Neural cell (in vitro differentiated cells): ENCODE data around the gene ZBTB32. TPM values are rescaled to one million over a fixed set of nuclear protein-coding genes. Genes with fewer than 3 reads are reported as not detected.

ENCODE experiments used
- H2AFZ ChIP-seq: fragments of 200-600, 300-800 bp; sonication (generic), shearing (Covaris generic); 2 replicates; pipeline ENCODE4 v1.6.0; 2014; ENCODE audit warnings: low read depth, mild to moderate bottlenecking, antibody characterized with exemption, low read length, moderate library complexity
- H3F3A ChIP-seq: fragments of 200-600 bp; shearing (Covaris generic); 2 replicates; pipeline ENCODE4 v1.6.1; 2016; ENCODE audit warnings: mild to moderate bottlenecking, moderate library complexity, mixed read lengths, antibody characterized with exemption, low read length; ENCODE audit not compliant: insufficient read depth, poor library complexity, severe bottlenecking
- H3K27ac ChIP-seq: fragments of 200-600, 300-800 bp; sonication (generic), shearing (Covaris generic); 2 replicates; pipeline ENCODE4 v1.5.1; 2014; ENCODE audit warnings: mild to moderate bottlenecking, low read length, moderate library complexity
- H3K27me3 ChIP-seq: fragments of 300-800, 200-600 bp; sonication (generic), shearing (Covaris generic); 2 replicates; pipeline ENCODE4 v1.6.0; 2014; ENCODE audit warnings: mild to moderate bottlenecking, low read depth, low read length, moderate library complexity; ENCODE audit not compliant: insufficient read depth
- H3K36me3 ChIP-seq: fragments of 300-800, 200-600 bp; sonication (generic), shearing (Covaris generic); 2 replicates; pipeline ENCODE4 v1.5.1; 2014; ENCODE audit warnings: mild to moderate bottlenecking, antibody characterized with exemption, low read length, moderate library complexity; ENCODE audit not compliant: insufficient read depth
- H3K4me2 ChIP-seq: fragments of 300-800, 200-600 bp; sonication (generic), shearing (Covaris generic); 2 replicates; pipeline ENCODE4 v1.6.0; 2014; ENCODE audit warnings: mild to moderate bottlenecking, low read length
- H3K4me3 ChIP-seq: fragments of 300-800, 200-600 bp; sonication (generic), shearing (Covaris generic); 2 replicates; pipeline ENCODE4 v1.5.1; 2014; ENCODE audit warnings: mild to moderate bottlenecking, low read length, moderate library complexity
- H3K79me2 ChIP-seq: fragments of 200-600 bp; shearing (Covaris generic); replicated peaks from 2 replicates; pipeline ENCODE4 v1.6.0; 2014; ENCODE audit warnings: mild to moderate bottlenecking, low read length, moderate library complexity; ENCODE audit not compliant: insufficient read depth
- H3K9ac ChIP-seq: fragments of 300-800, 200-600 bp; sonication (generic), shearing (Covaris generic); 2 replicates; pipeline ENCODE4 v1.6.1; 2016; ENCODE audit warnings: mild to moderate bottlenecking, low read length, mixed read lengths
- H3K9me2 ChIP-seq: fragments of 200-600 bp; shearing (Covaris generic); 2 replicates; pipeline ENCODE4 v1.6.1; 2016; ENCODE audit warnings: mild to moderate bottlenecking, low read length, mixed read lengths; ENCODE audit not compliant: insufficient read depth
- H3K9me3 ChIP-seq: fragments of 200-600, 300-800 bp; sonication (generic), shearing (Covaris generic); 2 replicates; pipeline ENCODE4 v1.6.1; 2016; ENCODE audit warnings: mild to moderate bottlenecking, mixed run types, low read length, moderate library complexity, mixed read lengths
- H4K20me1 ChIP-seq: fragments of 200-600 bp; shearing (Covaris generic); 2 replicates; pipeline ENCODE4 v1.6.1; 2016; ENCODE audit warnings: mild to moderate bottlenecking, mixed run types; ENCODE audit not compliant: insufficient read depth
- EP300 ChIP-seq: fragments of 450-650 bp; conservative IDR thresholded peaks from 2 replicates; pipeline ENCODE4 v1.6.1; 2014; ENCODE audit warnings: antibody characterized with exemption, mild to moderate bottlenecking, moderate library complexity; ENCODE audit not compliant: poor library complexity, severe bottlenecking
- EZH2 ChIP-seq: fragments of 200-600, 300-800 bp; shearing (Covaris generic), sonication (generic); IDR thresholded peaks from 2 replicates; pipeline ENCODE4 v1.6.1; 2014; ENCODE audit warnings: antibody characterized with exemption, low read length, borderline replicate concordance, mild to moderate bottlenecking; ENCODE audit not compliant: insufficient read depth, poor library complexity, severe bottlenecking
- MXI1 ChIP-seq: fragments of 450-650 bp; conservative IDR thresholded peaks from 2 replicates; pipeline ENCODE4 v1.6.1; 2014; ENCODE audit warnings: antibody characterized with exemption, mild to moderate bottlenecking; ENCODE audit not compliant: poor library complexity, severe bottlenecking
- POLR2AphosphoS5 ChIP-seq: IDR thresholded peaks from 2 replicates; pipeline ENCODE4 v1.6.1; 2012
- RAD21 ChIP-seq: fragments of 450-650 bp; conservative IDR thresholded peaks from 2 replicates; pipeline ENCODE4 v1.6.1; 2014; ENCODE audit warnings: antibody characterized with exemption, mild to moderate bottlenecking, moderate library complexity
- SMC3 ChIP-seq: fragments of 450-650 bp; conservative IDR thresholded peaks from 2 replicates; pipeline ENCODE4 v1.6.1; 2014; ENCODE audit warnings: antibody characterized with exemption, mild to moderate bottlenecking, moderate library complexity; ENCODE audit not compliant: poor library complexity
- TAF1 ChIP-seq: IDR thresholded peaks from 2 replicates; pipeline ENCODE4 v1.6.1; 2012; ENCODE audit warnings: low read depth
- polyA plus RNA-seq: library from polyadenylated mRNA; depleted of rRNA; stranded (reverse); fragments of >200 nt; gene quantifications from 2 replicates; pipeline ENCODE4 v1.2.3, GENCODE V29; 2014
- TF ChIP-seq, protein P1 (sequence below): IDR thresholded peaks from 2 replicates; pipeline ENCODE4 v1.6.1; 2012; ENCODE audit warnings: borderline replicate concordance
- TF ChIP-seq, protein P2 (sequence below): fragments of 450-650 bp; IDR thresholded peaks from 2 replicates; pipeline ENCODE4 v1.5.1; 2014; ENCODE audit warnings: antibody characterized with exemption, mild to moderate bottlenecking, moderate library complexity; ENCODE audit not compliant: poor library complexity, severe bottlenecking

Gene ZBTB32
- polyA plus RNA-seq, 1 donor from 2014 or later: not detected

- no peaks in the 10 kb centered on the region for H3K27me3 ChIP-seq
- H3K4me3 ChIP-seq: no peak overlapping the region
- no peaks in the 10 kb centered on the region for H3K9me3 ChIP-seq
- no peak overlapping the region for H2AFZ ChIP-seq
- H3K27ac ChIP-seq: no peak overlapping the region
- H4K20me1 ChIP-seq: no peaks in the 10 kb centered on the region
- TF ChIP-seq, protein P1, sequence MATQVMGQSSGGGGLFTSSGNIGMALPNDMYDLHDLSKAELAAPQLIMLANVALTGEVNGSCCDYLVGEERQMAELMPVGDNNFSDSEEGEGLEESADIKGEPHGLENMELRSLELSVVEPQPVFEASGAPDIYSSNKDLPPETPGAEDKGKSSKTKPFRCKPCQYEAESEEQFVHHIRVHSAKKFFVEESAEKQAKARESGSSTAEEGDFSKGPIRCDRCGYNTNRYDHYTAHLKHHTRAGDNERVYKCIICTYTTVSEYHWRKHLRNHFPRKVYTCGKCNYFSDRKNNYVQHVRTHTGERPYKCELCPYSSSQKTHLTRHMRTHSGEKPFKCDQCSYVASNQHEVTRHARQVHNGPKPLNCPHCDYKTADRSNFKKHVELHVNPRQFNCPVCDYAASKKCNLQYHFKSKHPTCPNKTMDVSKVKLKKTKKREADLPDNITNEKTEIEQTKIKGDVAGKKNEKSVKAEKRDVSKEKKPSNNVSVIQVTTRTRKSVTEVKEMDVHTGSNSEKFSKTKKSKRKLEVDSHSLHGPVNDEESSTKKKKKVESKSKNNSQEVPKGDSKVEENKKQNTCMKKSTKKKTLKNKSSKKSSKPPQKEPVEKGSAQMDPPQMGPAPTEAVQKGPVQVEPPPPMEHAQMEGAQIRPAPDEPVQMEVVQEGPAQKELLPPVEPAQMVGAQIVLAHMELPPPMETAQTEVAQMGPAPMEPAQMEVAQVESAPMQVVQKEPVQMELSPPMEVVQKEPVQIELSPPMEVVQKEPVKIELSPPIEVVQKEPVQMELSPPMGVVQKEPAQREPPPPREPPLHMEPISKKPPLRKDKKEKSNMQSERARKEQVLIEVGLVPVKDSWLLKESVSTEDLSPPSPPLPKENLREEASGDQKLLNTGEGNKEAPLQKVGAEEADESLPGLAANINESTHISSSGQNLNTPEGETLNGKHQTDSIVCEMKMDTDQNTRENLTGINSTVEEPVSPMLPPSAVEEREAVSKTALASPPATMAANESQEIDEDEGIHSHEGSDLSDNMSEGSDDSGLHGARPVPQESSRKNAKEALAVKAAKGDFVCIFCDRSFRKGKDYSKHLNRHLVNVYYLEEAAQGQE: no peak
- TF ChIP-seq POLR2AphosphoS5 (no peak), EZH2 (no peak), MXI1 (no peak), RAD21 (no peak), TAF1 (no peak)
- TF ChIP-seq, protein P2, sequence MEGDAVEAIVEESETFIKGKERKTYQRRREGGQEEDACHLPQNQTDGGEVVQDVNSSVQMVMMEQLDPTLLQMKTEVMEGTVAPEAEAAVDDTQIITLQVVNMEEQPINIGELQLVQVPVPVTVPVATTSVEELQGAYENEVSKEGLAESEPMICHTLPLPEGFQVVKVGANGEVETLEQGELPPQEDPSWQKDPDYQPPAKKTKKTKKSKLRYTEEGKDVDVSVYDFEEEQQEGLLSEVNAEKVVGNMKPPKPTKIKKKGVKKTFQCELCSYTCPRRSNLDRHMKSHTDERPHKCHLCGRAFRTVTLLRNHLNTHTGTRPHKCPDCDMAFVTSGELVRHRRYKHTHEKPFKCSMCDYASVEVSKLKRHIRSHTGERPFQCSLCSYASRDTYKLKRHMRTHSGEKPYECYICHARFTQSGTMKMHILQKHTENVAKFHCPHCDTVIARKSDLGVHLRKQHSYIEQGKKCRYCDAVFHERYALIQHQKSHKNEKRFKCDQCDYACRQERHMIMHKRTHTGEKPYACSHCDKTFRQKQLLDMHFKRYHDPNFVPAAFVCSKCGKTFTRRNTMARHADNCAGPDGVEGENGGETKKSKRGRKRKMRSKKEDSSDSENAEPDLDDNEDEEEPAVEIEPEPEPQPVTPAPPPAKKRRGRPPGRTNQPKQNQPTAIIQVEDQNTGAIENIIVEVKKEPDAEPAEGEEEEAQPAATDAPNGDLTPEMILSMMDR: no peak
- no peaks in the 10 kb centered on the region for H3K79me2 ChIP-seq
- no peak overlapping the region for H3K9ac ChIP-seq
- H3K4me2 ChIP-seq: no peak overlapping the region
- no peaks in the 10 kb centered on the region for H3F3A ChIP-seq
- no peaks in the 10 kb centered on the region for H3K36me3 ChIP-seq
- no peaks in the 10 kb centered on the region for H3K9me2 ChIP-seq
These were observed 7.5 kb upstream of the ZBTB32 start for GRCh38 chr19:35696835-35697234.

DNA sequence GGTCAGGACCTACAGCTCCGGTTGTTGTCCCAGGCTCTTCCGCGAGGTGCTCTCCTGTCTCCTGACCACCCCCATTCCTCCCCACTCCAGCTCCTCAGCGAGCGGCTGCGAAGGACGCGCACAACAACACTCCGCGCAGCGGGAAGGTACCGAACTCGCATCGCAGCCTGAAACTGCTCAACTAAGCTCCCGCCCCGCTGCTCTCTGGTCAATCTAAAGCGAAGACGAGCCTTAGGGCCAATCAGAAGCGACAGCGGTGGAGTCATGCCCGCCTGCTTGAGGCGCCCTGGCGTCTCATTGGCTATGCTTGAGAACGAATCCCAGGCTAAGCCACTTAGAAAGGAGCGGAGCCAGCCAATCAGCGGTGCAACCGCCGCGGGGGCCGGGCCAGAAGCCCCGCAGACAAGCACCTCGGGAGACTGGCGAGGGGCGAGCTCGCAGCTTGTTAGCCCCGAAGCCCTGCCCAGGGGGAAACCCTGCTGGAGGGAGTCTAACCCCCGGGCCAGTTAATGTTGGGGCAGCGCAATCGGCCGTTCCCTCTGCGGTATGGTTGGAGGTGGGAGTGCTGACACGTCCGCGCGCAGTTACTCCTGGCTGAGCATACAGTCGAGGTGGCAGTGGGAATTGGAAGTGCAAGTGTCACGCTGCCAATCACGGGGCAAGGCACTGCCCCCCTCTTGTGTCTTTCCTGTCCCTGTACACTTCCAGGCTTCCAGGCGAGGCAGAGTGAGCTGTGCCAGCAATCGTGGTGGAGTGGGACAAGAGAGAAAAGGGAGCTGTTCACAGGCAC lies 1.9 kb upstream of the ZBTB32 start:
- H4K20me1 ChIP-seq: no peaks in the 10 kb centered on the region
- peak overlapping the region; percentile 50 for H3K9ac ChIP-seq
- peak overlapping the region; percentile 85 for H3K4me3 ChIP-seq
- H3K9me3 ChIP-seq: no peaks in the 10 kb centered on the region
- H3K4me2 ChIP-seq: peak overlapping the region; percentile 43
- H3K79me2 ChIP-seq: no peaks in the 10 kb centered on the region
- no peaks in the 10 kb centered on the region for H3K36me3 ChIP-seq
- H3K9me2 ChIP-seq: no peaks in the 10 kb centered on the region
- TF ChIP-seq, protein P1: no peak
- TF ChIP-seq SMC3: peak; percentile 51
- TF ChIP-seq MXI1: no peak
- TF ChIP-seq EZH2: no peak
- TF ChIP-seq, protein P2: peak; percentile 26
- TF ChIP-seq TAF1: no peak
- peak; percentile 35 for TF ChIP-seq RAD21
- TF ChIP-seq EP300: peak; percentile 45
- no peak for TF ChIP-seq POLR2AphosphoS5
- peak overlapping the region; percentile 15 for H3K27ac ChIP-seq
- H3K27me3 ChIP-seq: no peaks in the 10 kb centered on the region
- H2AFZ ChIP-seq: peak overlapping the region; percentile 77
- no peaks in the 10 kb centered on the region for H3F3A ChIP-seq
